HG03045 (cell line): ENCODE data around the gene ETV4.

ENCODE experiments used
- ATAC-seq: cut with Tn5 transposase; IDR thresholded peaks from one replicate; pipeline ENCODE4 v1.9.1; 2021; ENCODE audit warnings: mild to moderate bottlenecking, moderate library complexity; ENCODE audit not compliant: unreplicated experiment

ETV4 gene

GRCh38 chr17:43546319-43547188 lies at the start of gene ETV4:
TSS of gene ETV4 (minus strand) at chr17:43546340. CDS start at chr17:43545617, 723 bp downstream.
- ATAC-seq, result peak; percentile 69

GRCh38 chr17:43595466-43595865 lies 49.3 kb upstream of the ETV4 start:
- no peak for ATAC-seq

GRCh38 chr17:43591779-43592562 lies 45.8 kb upstream of the ETV4 start:
- ATAC-seq, result no peak

- no peak for ATAC-seq
These were observed 44.9 kb upstream of the ETV4 start for GRCh38 chr17:43591001-43591400.

- ATAC-seq, result no peak
These were observed 42.7 kb upstream of the ETV4 start for GRCh38 chr17:43588664-43589435.

GRCh38 chr17:43588121-43588520 lies 42.0 kb upstream of the ETV4 start:
- ATAC-seq, result no peak

- no peak for ATAC-seq
These were observed 41.5 kb upstream of the ETV4 start for GRCh38 chr17:43587647-43588046.

GRCh38 chr17:43584666-43585102 lies 38.5 kb upstream of the ETV4 start:
- ATAC-seq, result no peak

GRCh38 chr17:43583332-43583731 lies 37.2 kb upstream of the ETV4 start:
- ATAC-seq, result no peak

GRCh38 chr17:43581613-43582012 lies 35.5 kb upstream of the ETV4 start:
- ATAC-seq, result no peak

GRCh38 chr17:43581130-43581529 lies 35.0 kb upstream of the ETV4 start:
- no peak for ATAC-seq

GRCh38 chr17:43579566-43580140 lies 33.5 kb upstream of the ETV4 start:
- no peak for ATAC-seq

- no peak for ATAC-seq
These were observed 32.8 kb upstream of the ETV4 start for GRCh38 chr17:43578699-43579565.

GRCh38 chr17:43578404-43578698 lies 32.2 kb upstream of the ETV4 start:
- ATAC-seq, result no peak

GRCh38 chr17:43577664-43578403 lies 31.7 kb upstream of the ETV4 start:
- ATAC-seq, result no peak

GRCh38 chr17:43576563-43577229 lies 30.6 kb upstream of the ETV4 start:
- ATAC-seq, result no peak

- no peak for ATAC-seq
These were observed 28.9 kb upstream of the ETV4 start for GRCh38 chr17:43574896-43575525.

GRCh38 chr17:43574348-43574747 lies 28.2 kb upstream of the ETV4 start:
- ATAC-seq, result no peak
